ENCODE data around the gene PPP2CA.
A peak's percentile ranks its signal among the peaks of the same experiment; 100 is the strongest.

The PPP2CA gene

GRCh38 chr5:134146651-134147518, 79.0 kb downstream of the PPP2CA start:
- DNase-seq, result peak; percentile 33

GRCh38 chr5:134145779-134146581, 79.9 kb downstream of the PPP2CA start:
- peak; percentile 85 for DNase-seq

- no peak for DNase-seq
Measured at GRCh38 chr5:134145041-134145757, 80.7 kb downstream of the PPP2CA start.

Measured in midbrain (tissue), 1 donor.